HepG2 (cell line): ENCODE results near the gene FFAR2. TPM values are rescaled to one million over a fixed set of nuclear protein-coding genes. Genes with fewer than 3 reads are reported as not detected.

Experiments used
- BHLHE40 ChIP-seq: IDR thresholded peaks from 2 replicates; pipeline ENCODE4 v1.6.1; 2011; ENCODE audit warnings: low read length, improper control_type of control experiment
- CEBPB ChIP-seq: IDR thresholded peaks from 2 replicates; pipeline ENCODE4 v1.6.1; 2011; ENCODE audit warnings: low read depth, low read length, improper control_type of control experiment, borderline replicate concordance
- DNMT3B ChIP-seq: conservative IDR thresholded peaks from 2 replicates; pipeline ENCODE4 v1.6.1; 2016; ENCODE audit warnings: missing biosample characterization, control low read depth
- DR1 ChIP-seq: sonication (generic); formaldehyde crosslinking; IDR thresholded peaks from 2 replicates; pipeline ENCODE4 v1.8.0; 2021; ENCODE audit warnings: mild to moderate bottlenecking, missing genetic modification reagents, inconsistent platforms
- E2F1 ChIP-seq: sonication (generic); formaldehyde crosslinking; IDR thresholded peaks from 2 replicates; pipeline ENCODE4 v1.5.0; 2020; ENCODE audit warnings: missing genetic modification reagents
- FOXK2 ChIP-seq: fragments of 450-650 bp; IDR thresholded peaks from 2 replicates; pipeline ENCODE4 v1.6.1; 2016
- GATA4 ChIP-seq: sonication (generic); IDR thresholded peaks from 2 replicates; pipeline ENCODE4 v1.6.1; 2016; ENCODE audit warnings: antibody characterized with exemption, low read depth, borderline replicate concordance
- HNRNPUL1 ChIP-seq: fragments of 200-400 bp; formaldehyde crosslinking; IDR thresholded peaks from 2 replicates; pipeline ENCODE4 v1.6.1; 2017; ENCODE audit warnings: low read depth, mild to moderate bottlenecking, low read length, moderate library complexity
- MAFG ChIP-seq: sonication (generic); formaldehyde crosslinking; IDR thresholded peaks from 2 replicates; pipeline ENCODE4 v1.5.1; 2020; ENCODE audit warnings: mild to moderate bottlenecking, missing genetic modification reagents
- MNT ChIP-seq: fragments of 450-650 bp; IDR thresholded peaks from 2 replicates; pipeline ENCODE4 v1.6.1; 2016
- ONECUT2 ChIP-seq: sonication (generic); formaldehyde crosslinking; IDR thresholded peaks from 2 replicates; pipeline ENCODE4 v1.4.0; 2020; ENCODE audit warnings: missing genetic modification reagents
- PHF5A ChIP-seq: IDR thresholded peaks from one replicate; pipeline ENCODE4 v1.6.1; 2018; ENCODE audit warnings: low read depth, missing genetic modification reagents; ENCODE audit not compliant: unreplicated experiment
- RELA ChIP-seq: sonication (generic); formaldehyde crosslinking; IDR thresholded peaks from 2 replicates; pipeline ENCODE4 v1.4.0; 2020; ENCODE audit warnings: missing genetic modification reagents
- REPIN1 ChIP-seq: sonication (generic); formaldehyde crosslinking; IDR thresholded peaks from 2 replicates; pipeline ENCODE4 v1.8.0; 2022; ENCODE audit warnings: missing genetic modification reagents, low read depth, mild to moderate bottlenecking, borderline replicate concordance
- REST ChIP-seq, 2 experiments: IDR thresholded peaks; 2 replicates each; pipeline ENCODE4 v1.6.1; 2011 to 2012; ENCODE audit warnings: low read length in 2 of 2, borderline replicate concordance in 1 of 2, low read depth in 1 of 2, mild to moderate bottlenecking in 1 of 2, moderate library complexity in 1 of 2
- RFX1 ChIP-seq: fragments of 450-650 bp; IDR thresholded peaks from 2 replicates; pipeline ENCODE4 v1.6.1; 2017
- SNAPC2 ChIP-seq: sonication (generic); formaldehyde crosslinking; IDR thresholded peaks from 2 replicates; pipeline ENCODE4 v1.8.1; 2022; ENCODE audit warnings: mild to moderate bottlenecking, missing genetic modification reagents
- TFDP1 ChIP-seq: IDR thresholded peaks from 2 replicates; pipeline ENCODE4 v1.6.1; 2016; ENCODE audit warnings: missing compliant biosample characterization, missing genetic modification reagents, borderline replicate concordance
- ZC3H4 ChIP-seq: sonication (generic); formaldehyde crosslinking; IDR thresholded peaks from 2 replicates; pipeline ENCODE4 v1.4.0; 2020; ENCODE audit warnings: missing genetic modification reagents, borderline replicate concordance
- ZFP1 ChIP-seq: IDR thresholded peaks from 2 replicates; pipeline ENCODE4 v1.6.1; 2016
- ZMAT3 ChIP-seq: sonication (generic); formaldehyde crosslinking; conservative IDR thresholded peaks from 2 replicates; pipeline ENCODE4 v1.7.0; 2021; ENCODE audit warnings: missing genetic modification reagents
- ZNF33B ChIP-seq: sonication (generic); formaldehyde crosslinking; IDR thresholded peaks from 2 replicates; pipeline ENCODE4 v1.5.1; 2020; ENCODE audit warnings: mild to moderate bottlenecking, missing genetic modification reagents
- ZNF550 ChIP-seq: sonication (generic); formaldehyde crosslinking; IDR thresholded peaks from 2 replicates; pipeline ENCODE4 v1.4.0; 2020; ENCODE audit warnings: mild to moderate bottlenecking, missing genetic modification reagents, borderline replicate concordance
- ZNF598 ChIP-seq: sonication (generic); formaldehyde crosslinking; IDR thresholded peaks from 2 replicates; pipeline ENCODE4 v1.5.1; 2020; ENCODE audit warnings: mild to moderate bottlenecking, missing genetic modification reagents, borderline replicate concordance
- ZNF619 ChIP-seq: sonication (generic); formaldehyde crosslinking; IDR thresholded peaks from 2 replicates; pipeline ENCODE4 v1.4.0; 2020; ENCODE audit warnings: mild to moderate bottlenecking, missing genetic modification reagents
- ZNF850 ChIP-seq: sonication (generic); formaldehyde crosslinking; conservative IDR thresholded peaks from 2 replicates; pipeline ENCODE4 v1.9.0; 2021; ENCODE audit warnings: mild to moderate bottlenecking, missing genetic modification reagents
- polyA plus RNA-seq, 8 experiments: library from polyadenylated mRNA; depleted of rRNA in 3 of 8; stranded (reverse) in 7 of 8; unstranded in 1 of 8; fragments of >200 nt; fragmentation: Illumina TruSeq in 4 of 8; extraction: Trizol in 4 of 8; gene quantifications; 2 replicates each; pipeline versions ENCODE4 v1.2.1 to v1.2.3, GENCODE V29; 2011 to 2016; ENCODE audit warnings: low read depth in 4 of 8, missing spikeins in 1 of 8, mixed read lengths in 1 of 8; ENCODE audit not compliant: insufficient read depth in 1 of 8
- total RNA-seq, 5 experiments: library from RNA; depleted of rRNA; stranded (reverse); fragments of >200 nt; fragmentation: Illumina TruSeq; extraction: Trizol; gene quantifications; 2 replicates each; pipeline ENCODE4 v1.2.3, GENCODE V29; 2016; ENCODE audit warnings: low read depth in 1 of 5

FFAR2 gene
- total and polyA plus RNA-seq, 2 of the 13 experiments (the other 11 are each of a cell fraction or from before 2014, with no cell fraction given) = 0.12 TPM; not detected in 1

- no peak for TF ChIP-seq E2F1 (CRISPR knock-in tag)
- TF ChIP-seq GATA4 = 0 out of 2 replicates have a peak, but pooled peaks have one; percentile 5
- TF ChIP-seq REPIN1 = no peak
- no peak for TF ChIP-seq ZMAT3 (CRISPR knock-in tag)
- TF ChIP-seq ZNF550 (CRISPR knock-in tag) = no peak
- no peak for TF ChIP-seq TFDP1 (CRISPR knock-in tag)
- TF ChIP-seq RELA = no peak
- no peak for TF ChIP-seq MAFG (CRISPR knock-in tag)
- no peak for TF ChIP-seq ZNF619 (CRISPR knock-in tag)
- no peak for TF ChIP-seq HNRNPUL1
- TF ChIP-seq DR1 = no peak
- no peak for TF ChIP-seq RFX1
- TF ChIP-seq ZNF850 (CRISPR knock-in tag) = no peak
- TF ChIP-seq CEBPB = no peak
- no peak for TF ChIP-seq ONECUT2 (CRISPR knock-in tag)
- TF ChIP-seq BHLHE40 = no peak
- no peak for TF ChIP-seq SNAPC2 (CRISPR knock-in tag)
- TF ChIP-seq REST (IDR thresholded peaks at IDR 0.05; ENCODE audit: borderline replicate concordance in 1 of 2, low read depth in 1 of 2, low read length in 2 of 2) = no peak
- no peak for TF ChIP-seq ZC3H4
- TF ChIP-seq DNMT3B (CRISPR knock-in tag) = no peak
- TF ChIP-seq ZNF33B (CRISPR knock-in tag) = no peak
- TF ChIP-seq MNT = no peak
- TF ChIP-seq ZFP1 = no peak
- no peak for TF ChIP-seq ZNF598 (CRISPR knock-in tag)
- TF ChIP-seq PHF5A (CRISPR knock-in tag) = no peak
- no peak for TF ChIP-seq FOXK2
Observed at GRCh38 chr19:35459414-35460082, 11.5 kb downstream of the FFAR2 start (continued).
